ENCODE data around the gene CCDC80. TPM values are rescaled to one million over a fixed set of nuclear protein-coding genes. Genes with fewer than 3 reads are reported as not detected.

CCDC80 gene
- total RNA-seq, 2 donors from 2014 or later = 94.4 to 206 TPM

DNA sequence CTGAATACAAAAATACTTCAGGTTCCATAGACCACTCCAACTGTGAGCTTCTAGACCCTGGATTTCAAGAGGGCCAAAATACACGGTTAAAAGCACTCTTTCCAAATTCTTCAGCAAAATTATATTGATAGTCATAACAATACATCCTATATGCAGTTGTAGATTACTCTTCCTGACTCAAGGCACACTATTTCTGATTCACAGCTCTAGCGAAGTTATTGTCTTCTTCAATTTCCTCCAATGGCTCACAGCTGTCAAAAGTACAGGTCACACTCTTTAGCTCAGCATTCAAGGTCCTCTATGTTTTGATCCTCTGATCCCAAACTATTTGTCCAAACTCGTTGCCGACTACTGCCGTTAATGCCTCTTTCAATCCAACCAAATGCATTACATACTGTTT is 13.5 kb upstream of the CCDC80 start:
- Histone ChIP-seq H3K27ac (peak overlapping the region; percentile 9 to 61), H3K9me3 (no peaks in the 10 kb centered on the region), H3K4me1 (peaks cover 0 to 5% of the 10 kb centered on the region in 2 donors), H3K27me3 (no peaks in the 10 kb centered on the region), H3K36me3 (no peaks in the 10 kb centered on the region), H3K4me3 (no peak overlapping the region)
- TF ChIP-seq, protein P1, sequence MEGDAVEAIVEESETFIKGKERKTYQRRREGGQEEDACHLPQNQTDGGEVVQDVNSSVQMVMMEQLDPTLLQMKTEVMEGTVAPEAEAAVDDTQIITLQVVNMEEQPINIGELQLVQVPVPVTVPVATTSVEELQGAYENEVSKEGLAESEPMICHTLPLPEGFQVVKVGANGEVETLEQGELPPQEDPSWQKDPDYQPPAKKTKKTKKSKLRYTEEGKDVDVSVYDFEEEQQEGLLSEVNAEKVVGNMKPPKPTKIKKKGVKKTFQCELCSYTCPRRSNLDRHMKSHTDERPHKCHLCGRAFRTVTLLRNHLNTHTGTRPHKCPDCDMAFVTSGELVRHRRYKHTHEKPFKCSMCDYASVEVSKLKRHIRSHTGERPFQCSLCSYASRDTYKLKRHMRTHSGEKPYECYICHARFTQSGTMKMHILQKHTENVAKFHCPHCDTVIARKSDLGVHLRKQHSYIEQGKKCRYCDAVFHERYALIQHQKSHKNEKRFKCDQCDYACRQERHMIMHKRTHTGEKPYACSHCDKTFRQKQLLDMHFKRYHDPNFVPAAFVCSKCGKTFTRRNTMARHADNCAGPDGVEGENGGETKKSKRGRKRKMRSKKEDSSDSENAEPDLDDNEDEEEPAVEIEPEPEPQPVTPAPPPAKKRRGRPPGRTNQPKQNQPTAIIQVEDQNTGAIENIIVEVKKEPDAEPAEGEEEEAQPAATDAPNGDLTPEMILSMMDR (IDR thresholded peaks at IDR 0.05) = no peak
- no peak for DNase-seq (ENCODE audit: low spot score)

DNA sequence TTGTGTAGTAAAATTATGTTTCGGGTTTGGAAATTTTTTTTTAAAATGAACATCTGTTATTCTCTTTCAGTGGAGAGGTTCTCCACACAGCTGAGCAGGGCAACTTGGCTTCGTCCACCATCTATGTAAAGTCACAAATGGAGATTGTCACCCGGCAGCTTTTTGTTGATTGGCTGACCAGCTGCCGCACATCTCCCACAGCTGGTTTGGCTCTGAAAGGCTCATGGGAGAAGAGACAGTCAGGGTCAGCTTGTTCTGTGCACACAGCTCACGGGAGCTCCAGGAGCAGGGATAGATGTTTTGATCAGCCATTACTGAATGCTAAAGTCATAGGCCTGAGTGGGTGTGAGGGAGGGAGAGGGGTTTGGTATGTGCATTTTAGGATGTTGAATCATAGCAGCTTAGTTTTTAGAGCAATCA is 12.9 kb upstream of the CCDC80 start:
- H3K4me1 ChIP-seq = peaks cover 0 to 5% of the 10 kb centered on the region in 2 donors
- TF ChIP-seq, protein P1 (IDR thresholded peaks at IDR 0.05) = no peak
- no peak overlapping the region for H3K4me3 ChIP-seq
- no peaks in the 10 kb centered on the region for H3K9me3 ChIP-seq
- peak overlapping the region; percentile 27 to 61 for H3K27ac ChIP-seq
- no peaks in the 10 kb centered on the region for H3K36me3 ChIP-seq
- H3K27me3 ChIP-seq = no peaks in the 10 kb centered on the region
- DNase-seq (ENCODE audit: low spot score) = peak; percentile 69

DNA sequence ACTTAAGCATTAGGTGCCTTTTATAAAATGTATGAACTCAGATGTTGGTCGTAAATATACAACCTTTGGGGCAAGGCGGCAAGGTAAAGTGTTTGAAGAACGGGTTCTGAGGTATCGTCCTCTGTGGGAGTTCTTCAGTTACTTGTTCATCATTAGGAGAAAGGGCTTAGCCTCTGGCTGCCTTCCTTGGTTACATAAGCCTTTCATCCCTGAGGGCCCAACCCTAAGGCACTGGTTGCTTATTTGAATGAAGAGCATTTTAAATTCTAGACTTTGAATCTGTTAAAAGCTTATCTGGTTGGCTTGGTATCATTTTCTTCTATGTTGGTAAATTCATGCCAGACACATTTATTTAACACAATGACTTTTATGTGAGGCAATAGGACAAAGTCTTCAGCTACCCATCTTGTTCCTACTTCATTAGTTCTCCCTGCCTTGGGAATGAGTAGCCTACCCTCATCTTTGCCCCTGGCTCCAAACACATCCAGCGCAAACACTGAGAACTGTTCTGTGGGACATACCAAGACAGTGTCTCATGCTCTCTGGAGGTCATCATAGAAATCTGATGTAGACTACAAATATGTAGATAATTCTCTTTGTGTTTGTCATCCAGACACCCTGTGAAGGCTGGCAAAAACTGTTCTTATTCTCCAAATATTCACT is 12.4 kb upstream of the CCDC80 start:
- peak overlapping the region; percentile 27 to 61 for H3K27ac ChIP-seq
- peak; percentile 70 for DNase-seq (ENCODE audit: low spot score)

DNA sequence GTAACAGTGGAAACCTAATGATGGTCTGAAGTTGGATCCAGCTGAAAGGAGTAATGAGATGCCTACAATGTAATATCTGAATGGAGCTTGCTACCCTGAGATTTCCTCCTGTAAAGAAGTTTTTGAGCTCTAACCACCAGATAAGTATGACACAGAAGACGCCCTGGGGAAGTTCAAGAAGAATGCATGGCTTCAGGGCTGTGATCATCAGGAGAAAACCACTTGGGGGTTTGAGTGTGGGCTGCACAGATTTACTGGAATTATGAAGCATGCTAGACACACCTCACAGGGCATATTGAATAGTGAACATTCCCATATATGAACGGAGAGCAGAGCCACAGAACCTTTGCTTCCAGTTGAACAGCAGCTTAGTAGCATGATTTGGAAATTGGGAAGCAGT is 10.6 kb upstream of the CCDC80 start:
- Histone ChIP-seq H3K4me3 (no peak overlapping the region), H3K9me3 (no peaks in the 10 kb centered on the region), H3K27me3 (no peaks in the 10 kb centered on the region), H3K4me1 (peaks cover 0 to 15% of the 10 kb centered on the region in 2 donors), H3K27ac (peak overlapping the region in 1 of 2 donors; percentile 42), H3K36me3 (no peaks in the 10 kb centered on the region)
- DNase-seq (ENCODE audit: low spot score) = no peak
- TF ChIP-seq, protein P1 (IDR thresholded peaks at IDR 0.05) = no peak

More for the DNA sequence above, 12.4 kb upstream of the CCDC80 start:
- TF ChIP-seq, protein P1 (IDR thresholded peaks at IDR 0.05) = no peak
- Histone ChIP-seq H3K4me1 (peaks cover 0 to 5% of the 10 kb centered on the region in 2 donors), H3K36me3 (no peaks in the 10 kb centered on the region), H3K4me3 (no peak overlapping the region), H3K9me3 (no peaks in the 10 kb centered on the region), H3K27me3 (no peaks in the 10 kb centered on the region)

DNA sequence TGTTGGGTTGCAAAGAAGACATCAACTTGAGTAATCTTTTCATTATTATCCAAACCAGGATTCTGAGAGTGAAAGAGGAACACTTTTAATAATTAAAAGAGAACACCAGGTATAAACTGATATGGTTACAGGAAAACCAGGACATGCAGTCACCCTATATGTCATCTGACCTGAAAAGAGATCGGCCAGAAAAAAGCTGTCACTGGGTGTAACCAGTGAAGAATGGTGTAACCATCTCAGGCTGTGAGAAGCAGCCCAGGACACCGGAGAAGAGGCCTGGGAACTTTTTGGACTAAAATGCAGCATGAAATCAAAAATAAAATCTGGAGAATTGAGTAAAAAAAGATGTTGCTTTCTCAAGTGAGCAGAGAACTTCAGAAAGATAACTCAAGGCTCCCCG is 10.1 kb upstream of the CCDC80 start:
- TF ChIP-seq, protein P1 (IDR thresholded peaks at IDR 0.05) = no peak
- Histone ChIP-seq H3K4me3 (no peak overlapping the region), H3K36me3 (no peaks in the 10 kb centered on the region), H3K27me3 (no peaks in the 10 kb centered on the region), H3K4me1 (peaks cover 0 to 17% of the 10 kb centered on the region in 2 donors), H3K27ac (peak overlapping the region in 1 of 2 donors; percentile 42), H3K9me3 (no peaks in the 10 kb centered on the region)
- DNase-seq (ENCODE audit: low spot score) = no peak

DNA sequence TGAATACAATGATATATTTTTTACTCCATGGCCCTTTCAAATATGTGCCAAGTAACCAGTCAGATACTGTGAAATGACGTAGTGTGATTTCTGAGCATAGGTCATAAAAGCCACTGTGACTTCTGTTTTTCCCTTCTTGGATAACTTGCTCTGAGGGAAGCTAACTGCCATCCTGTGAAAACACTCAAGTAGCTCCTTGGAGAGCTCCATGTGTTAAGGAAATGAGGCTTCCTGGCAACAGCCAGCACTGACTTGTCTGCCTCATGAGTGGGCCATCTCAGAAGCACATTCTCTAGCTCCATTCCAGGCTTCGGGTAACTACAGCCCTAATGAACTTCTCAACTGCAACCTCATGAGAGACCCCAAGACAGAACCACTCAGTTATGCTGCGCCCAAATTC is 9.5 kb upstream of the CCDC80 start:
- Histone ChIP-seq H3K36me3 (no peaks in the 10 kb centered on the region), H3K9me3 (no peaks in the 10 kb centered on the region), H3K4me1 (peaks cover 0 to 17% of the 10 kb centered on the region in 2 donors), H3K27ac (no peak overlapping the region), H3K4me3 (no peak overlapping the region), H3K27me3 (no peaks in the 10 kb centered on the region)
- no peak for DNase-seq (ENCODE audit: low spot score)
- TF ChIP-seq, protein P1 (IDR thresholded peaks at IDR 0.05) = no peak
